GM21367 (cell line): Measurements from ENCODE around the gene ERVK3-1.
A peak's percentile ranks its signal among the peaks of the same experiment; 100 is the strongest.
"Not testable (repeated sequence)": the region's sequence is repeated elsewhere in the genome, so short reads cannot be mapped to it uniquely, and the experiment has no call there.

ENCODE experiments used
- ATAC-seq: cut with Tn5 transposase; IDR thresholded peaks from one replicate; pipeline ENCODE4 v1.9.1; 2021; ENCODE audit not compliant: unreplicated experiment

ERVK3-1 gene

GRCh38 chr19:58305065-58305931, at the start of gene ERVK3-1:
Gene ERVK3-1 (plus strand): TSS chr19:58305377. CDS start chr19:58312169, 6,792 bp downstream.
- peak; percentile 92 for ATAC-seq

GRCh38 chr19:58258259-58258658, 46.9 kb upstream of the ERVK3-1 start:
- ATAC-seq, result not testable (repeated sequence)

- ATAC-seq, result no peak
Measured at GRCh38 chr19:58261600-58261967, 43.6 kb upstream of the ERVK3-1 start.

- no peak for ATAC-seq
Measured at GRCh38 chr19:58261968-58262921, 42.9 kb upstream of the ERVK3-1 start.

GRCh38 chr19:58262922-58263296, 42.3 kb upstream of the ERVK3-1 start:
- no peak for ATAC-seq

GRCh38 chr19:58265100-58265499, 40.1 kb upstream of the ERVK3-1 start:
- ATAC-seq, result no peak

- ATAC-seq, result no peak
Measured at GRCh38 chr19:58268344-58268743, 36.8 kb upstream of the ERVK3-1 start.

- ATAC-seq, result no peak
Measured at GRCh38 chr19:58274771-58275201, 30.4 kb upstream of the ERVK3-1 start.

GRCh38 chr19:58275564-58275963, 29.6 kb upstream of the ERVK3-1 start:
- no peak for ATAC-seq

GRCh38 chr19:58277197-58277596, 28.0 kb upstream of the ERVK3-1 start:
- ATAC-seq, result no peak

- ATAC-seq, result no peak
Measured at GRCh38 chr19:58277748-58278540, 27.2 kb upstream of the ERVK3-1 start.

GRCh38 chr19:58278541-58279041, 26.6 kb upstream of the ERVK3-1 start, which contains the start of gene ZNF8:
Gene ZNF8 (plus strand): TSS chr19:58278955. CDS start chr19:58279082, 127 bp downstream.
- peak; percentile 92 for ATAC-seq

GRCh38 chr19:58279042-58279924, 25.9 kb upstream of the ERVK3-1 start:
- ATAC-seq, result no peak

GRCh38 chr19:58279925-58280316, 25.3 kb upstream of the ERVK3-1 start:
- ATAC-seq, result no peak

- ATAC-seq, result no peak
Measured at GRCh38 chr19:58284199-58284598, 21.0 kb upstream of the ERVK3-1 start.

GRCh38 chr19:58291943-58292342, 13.2 kb upstream of the ERVK3-1 start:
- no peak for ATAC-seq

GRCh38 chr19:58294743-58295374, 10.3 kb upstream of the ERVK3-1 start:
- no peak for ATAC-seq

GRCh38 chr19:58296104-58296503, 9.1 kb upstream of the ERVK3-1 start:
- no peak for ATAC-seq

GRCh38 chr19:58300620-58301019, 4.6 kb upstream of the ERVK3-1 start:
- no peak for ATAC-seq
